SK-N-MC (cell line): ENCODE measurements around the gene PLEKHG5.

ENCODE experiments used
- EZH2 ChIP-seq: fragments of 200-600 bp; sonication (generic); IDR thresholded peaks from one replicate; pipeline ENCODE4 v1.6.1; 2017; ENCODE audit warnings: antibody characterized with exemption
- FOXP2 ChIP-seq: optimal IDR thresholded peaks from 2 replicates; pipeline ENCODE3; 2011; ENCODE audit warnings: mild to moderate bottlenecking, moderate library complexity; ENCODE audit not compliant: insufficient read depth; ENCODE audit errors: extremely low read length, control extremely low read depth
- POLR2AphosphoS5 ChIP-seq: IDR thresholded peaks from 2 replicates; pipeline ENCODE4 v1.6.1; 2012; ENCODE audit warnings: mild to moderate bottlenecking, low read depth, low read length, borderline replicate concordance

DNA sequence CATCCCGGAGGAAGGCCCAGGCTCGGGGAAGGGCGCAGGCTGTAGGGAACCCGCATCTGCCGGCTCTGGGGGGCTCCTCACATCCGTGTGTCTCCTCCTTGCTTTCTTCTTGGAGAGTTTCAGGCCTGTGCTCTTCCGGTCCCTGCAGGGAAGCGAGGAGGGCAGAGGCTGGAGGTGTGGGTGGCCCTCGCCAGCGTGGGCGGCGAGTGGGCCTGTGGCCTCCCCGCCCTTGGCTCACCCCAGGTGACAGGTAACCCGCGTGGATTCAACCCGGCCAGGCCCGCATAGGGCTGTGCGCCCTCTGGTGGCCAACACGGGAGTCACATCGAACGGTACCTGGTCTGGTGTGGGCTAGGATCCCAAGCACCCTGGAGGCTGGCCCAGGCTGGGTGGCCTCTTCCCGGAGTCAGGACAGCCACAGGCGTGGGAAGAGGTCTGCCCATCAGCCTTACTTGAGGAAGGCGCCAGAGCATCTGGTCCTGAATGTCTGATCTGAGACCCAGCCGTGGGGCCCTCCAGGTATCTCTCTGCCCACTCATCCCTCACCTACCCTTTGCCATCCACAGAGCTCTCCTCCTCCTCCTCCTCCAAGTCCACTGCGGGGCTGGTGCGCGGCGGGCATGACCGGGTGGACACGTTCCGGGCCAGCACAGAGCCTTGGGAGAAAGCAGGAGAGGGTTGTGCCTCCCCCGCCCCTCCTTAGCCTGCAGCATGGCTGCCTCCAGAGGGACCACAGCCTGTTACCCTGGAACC, 15.9 kb downstream of the PLEKHG5 start:
- TF ChIP-seq POLR2AphosphoS5, result no peak
- no peak for TF ChIP-seq EZH2
- TF ChIP-seq FOXP2, result peak; percentile 16
